ENCODE measurements around the gene FAM131A. TPM values are rescaled to one million over a fixed set of nuclear protein-coding genes. Genes with fewer than 3 reads are reported as not detected.
A peak's percentile ranks its signal among the peaks of the same experiment; 100 is the strongest.

Gene FAM131A
- total and polyA plus RNA-seq, 2 donors (not counting 1 experiment from before 2014, with no cell fraction given) = 11.7 to 13.4 TPM

DNA sequence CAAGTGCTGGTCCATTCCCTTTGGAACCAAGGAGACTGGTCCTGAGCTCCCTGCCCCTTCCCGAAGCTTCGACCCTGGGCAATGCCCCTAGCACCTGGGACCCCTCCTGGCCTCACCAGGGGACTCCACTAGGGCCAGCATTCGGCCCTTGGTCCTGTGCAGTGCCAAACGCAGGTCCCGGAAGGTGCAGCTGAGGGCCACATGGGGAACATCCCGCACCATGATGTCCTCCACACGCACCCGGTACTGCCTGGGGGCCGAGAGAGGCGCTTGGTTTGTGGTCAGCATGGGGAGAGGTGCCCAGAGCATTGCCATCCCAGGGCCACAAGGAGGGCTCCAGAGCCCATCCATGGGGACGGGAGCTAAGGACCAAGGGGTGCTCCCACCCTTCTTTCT, 16.1 kb downstream of the FAM131A start:
- peaks cover 0 to 8% of the 10 kb centered on the region in 2 donors for H3K4me1 ChIP-seq (ENCODE audit: control insufficient read depth in 2 of 2, insufficient read depth in 2 of 2, low read length in 2 of 2)
- H3K27me3 Mint-ChIP-seq = no peaks in the 10 kb centered on the region
- H3K9me3 ChIP-seq (ENCODE audit: control extremely low read depth in 1 of 3, control insufficient read depth in 2 of 3, insufficient read depth in 1 of 3, low read length in 2 of 3) = no peaks in the 10 kb centered on the region
- H3K9me3 Mint-ChIP-seq (ENCODE audit: insufficient read depth) = no peaks in the 10 kb centered on the region
- intact Hi-C loops (cut with micrococcal nuclease) = no loop called here
- no peak overlapping the region for H3K4me3 Mint-ChIP-seq
- no peak overlapping the region for H3K4me2 ChIP-seq (replicated peaks; ENCODE audit: low read depth, low read length, poor library complexity, severe bottlenecking)
- WGBS (ENCODE audit: insufficient coverage) = 95% methylated on average over 11 of the region's 11 CpGs
- POLR2A ChIA-PET = interaction anchor here (0.6 kb wide), 1 partner anchor 9 kb away, joined by 11 read pairs; no protein-coding TSS in a partner anchor
- H2AFZ ChIP-seq (ENCODE audit: insufficient read depth, low read depth, low read length, poor library complexity, severe bottlenecking) = no peak overlapping the region
- no peaks in the 10 kb centered on the region for H3K79me2 ChIP-seq (ENCODE audit: control insufficient read depth, insufficient read depth, low read length)
- H4K20me1 ChIP-seq (ENCODE audit: control insufficient read depth, insufficient read depth, low read length, poor library complexity, severe bottlenecking) = no peaks in the 10 kb centered on the region
- no peaks in the 10 kb centered on the region for H3K4me1 Mint-ChIP-seq
- no peak for ATAC-seq (ENCODE audit: low read depth)
- no peaks in the 10 kb centered on the region for H3K27me3 ChIP-seq (replicated peaks in 1 of 4; ENCODE audit: control extremely low read depth in 1 of 4, control insufficient read depth in 3 of 4, insufficient read depth in 4 of 4, low read length in 3 of 4)
- H3K36me3 ChIP-seq (replicated peaks in 1 of 2; ENCODE audit: control extremely low read depth in 1 of 2, control insufficient read depth in 1 of 2, extremely low read depth in 1 of 2, insufficient read depth in 2 of 2, low read length in 1 of 2) = no peaks in the 10 kb centered on the region
- H3K27ac ChIP-seq (ENCODE audit: low read length in 2 of 2) = no peak overlapping the region
- H3K4me3 ChIP-seq (ENCODE audit: control extremely low read depth in 1 of 5, extremely low read depth in 1 of 5, insufficient read depth in 1 of 5, low read depth in 2 of 5, low read length in 4 of 5) = no peak overlapping the region
- DNase-seq = no peak
- TF ChIP-seq EZH2 (IDR thresholded peaks at IDR 0.05; ENCODE audit: borderline replicate concordance, insufficient read depth, low read depth, low read length, poor library complexity, severe bottlenecking) = no peak
- TF ChIP-seq, protein P1, sequence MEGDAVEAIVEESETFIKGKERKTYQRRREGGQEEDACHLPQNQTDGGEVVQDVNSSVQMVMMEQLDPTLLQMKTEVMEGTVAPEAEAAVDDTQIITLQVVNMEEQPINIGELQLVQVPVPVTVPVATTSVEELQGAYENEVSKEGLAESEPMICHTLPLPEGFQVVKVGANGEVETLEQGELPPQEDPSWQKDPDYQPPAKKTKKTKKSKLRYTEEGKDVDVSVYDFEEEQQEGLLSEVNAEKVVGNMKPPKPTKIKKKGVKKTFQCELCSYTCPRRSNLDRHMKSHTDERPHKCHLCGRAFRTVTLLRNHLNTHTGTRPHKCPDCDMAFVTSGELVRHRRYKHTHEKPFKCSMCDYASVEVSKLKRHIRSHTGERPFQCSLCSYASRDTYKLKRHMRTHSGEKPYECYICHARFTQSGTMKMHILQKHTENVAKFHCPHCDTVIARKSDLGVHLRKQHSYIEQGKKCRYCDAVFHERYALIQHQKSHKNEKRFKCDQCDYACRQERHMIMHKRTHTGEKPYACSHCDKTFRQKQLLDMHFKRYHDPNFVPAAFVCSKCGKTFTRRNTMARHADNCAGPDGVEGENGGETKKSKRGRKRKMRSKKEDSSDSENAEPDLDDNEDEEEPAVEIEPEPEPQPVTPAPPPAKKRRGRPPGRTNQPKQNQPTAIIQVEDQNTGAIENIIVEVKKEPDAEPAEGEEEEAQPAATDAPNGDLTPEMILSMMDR (IDR thresholded peaks at IDR 0.05) = no peak
- no peak overlapping the region for H3K9ac ChIP-seq (ENCODE audit: low read length)
- CTCF ChIA-PET = interaction anchor here (0.8 to 5.2 kb wide), 12 partner anchors 8 to 191 kb away, joined by 3 to 76 read pairs (median 3); partner anchors contain the start of gene FAM131A
- no peak overlapping the region for H3K27ac Mint-ChIP-seq

DNA sequence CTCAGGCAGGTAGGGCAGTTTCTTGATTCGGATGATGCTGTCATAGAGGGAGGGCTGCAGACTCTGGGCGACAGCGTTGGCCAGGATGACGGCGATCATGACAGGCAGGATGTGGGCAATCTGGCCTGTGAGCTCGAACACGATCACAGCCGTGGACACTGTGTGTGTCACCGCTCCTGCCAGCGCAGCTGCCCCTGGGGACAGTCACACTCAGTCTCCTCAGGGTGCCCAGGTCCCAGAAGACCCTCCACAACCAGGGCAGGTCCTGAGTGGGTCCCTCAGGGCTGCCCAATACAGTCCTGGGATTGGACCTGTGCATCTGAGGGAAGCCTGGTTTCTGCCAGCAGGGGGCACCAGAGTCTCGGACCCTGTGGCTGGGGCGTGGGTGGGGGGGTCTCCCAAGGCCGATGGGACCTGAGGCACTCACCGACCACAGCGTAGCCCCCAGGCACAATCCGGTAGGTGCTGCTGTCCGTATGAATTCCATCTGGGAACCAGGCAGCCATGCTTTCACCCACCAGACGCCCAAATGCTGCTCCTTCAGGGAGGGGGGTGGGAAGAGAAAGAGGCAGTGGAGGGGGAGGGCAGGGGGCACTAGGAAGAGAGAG, 16.8 kb downstream of the FAM131A start:
- Histone ChIP-seq H3K9ac (ENCODE audit: low read length) (no peak overlapping the region), H3K79me2 (ENCODE audit: control insufficient read depth, insufficient read depth, low read length) (no peaks in the 10 kb centered on the region), H3K9me3 (ENCODE audit: control extremely low read depth in 1 of 3, control insufficient read depth in 2 of 3, insufficient read depth in 1 of 3, low read length in 2 of 3) (no peaks in the 10 kb centered on the region), H3K4me1 (ENCODE audit: control insufficient read depth in 2 of 2, insufficient read depth in 2 of 2, low read length in 2 of 2) (peaks cover 0 to 8% of the 10 kb centered on the region in 2 donors), H3K4me2 (replicated peaks; ENCODE audit: low read depth, low read length, poor library complexity, severe bottlenecking) (peak overlapping the region; percentile 44), H3K27me3 (replicated peaks in 1 of 4; ENCODE audit: control extremely low read depth in 1 of 4, control insufficient read depth in 3 of 4, insufficient read depth in 4 of 4, low read length in 3 of 4) (no peaks in the 10 kb centered on the region), H2AFZ (ENCODE audit: insufficient read depth, low read depth, low read length, poor library complexity, severe bottlenecking) (no peak overlapping the region), H3K27ac (ENCODE audit: low read length in 2 of 2) (no peak overlapping the region), H4K20me1 (ENCODE audit: control insufficient read depth, insufficient read depth, low read length, poor library complexity, severe bottlenecking) (no peaks in the 10 kb centered on the region), H3K4me3 (ENCODE audit: control extremely low read depth in 1 of 5, extremely low read depth in 1 of 5, insufficient read depth in 1 of 5, low read depth in 2 of 5, low read length in 4 of 5) (no peak overlapping the region), H3K36me3 (replicated peaks in 1 of 2; ENCODE audit: control extremely low read depth in 1 of 2, control insufficient read depth in 1 of 2, extremely low read depth in 1 of 2, insufficient read depth in 2 of 2, low read length in 1 of 2) (no peaks in the 10 kb centered on the region)
- CTCF ChIA-PET = interaction anchor here (0.8 to 5.2 kb wide), 12 partner anchors 8 to 190 kb away, joined by 3 to 76 read pairs (median 3); partner anchors contain the start of gene FAM131A
- WGBS (ENCODE audit: insufficient coverage) = 54% methylated on average over 16 of the region's 18 CpGs
- POLR2A ChIA-PET = interaction anchor here (0.6 kb wide), 1 partner anchor 8 kb away, joined by 11 read pairs; no protein-coding TSS in a partner anchor
- no peaks in the 10 kb centered on the region for H3K4me1 Mint-ChIP-seq
- DNase-seq = peak; percentile 74
- no peaks in the 10 kb centered on the region for H3K27me3 Mint-ChIP-seq
- H3K27ac Mint-ChIP-seq = no peak overlapping the region
- peak; percentile 79 for ATAC-seq (ENCODE audit: low read depth)
- intact Hi-C loops (cut with micrococcal nuclease) = loop anchor here (1.0 kb wide), 1 partner anchor 159 kb away; no protein-coding TSS in a partner anchor
- no peaks in the 10 kb centered on the region for H3K9me3 Mint-ChIP-seq (ENCODE audit: insufficient read depth)
- no peak overlapping the region for H3K4me3 Mint-ChIP-seq
- TF ChIP-seq, protein P1 (IDR thresholded peaks at IDR 0.05) = peak; percentile 73
- TF ChIP-seq EZH2 (IDR thresholded peaks at IDR 0.05; ENCODE audit: borderline replicate concordance, insufficient read depth, low read depth, low read length, poor library complexity, severe bottlenecking) = no peak
